HG02623 (cell line): ENCODE measurements around the gene EYA2.

Experiments
- ATAC-seq: cut with Tn5 transposase; IDR thresholded peaks from one replicate; pipeline ENCODE4 v1.9.1; 2021; ENCODE audit warnings: moderate library complexity; ENCODE audit not compliant: unreplicated experiment

Gene EYA2

DNA sequence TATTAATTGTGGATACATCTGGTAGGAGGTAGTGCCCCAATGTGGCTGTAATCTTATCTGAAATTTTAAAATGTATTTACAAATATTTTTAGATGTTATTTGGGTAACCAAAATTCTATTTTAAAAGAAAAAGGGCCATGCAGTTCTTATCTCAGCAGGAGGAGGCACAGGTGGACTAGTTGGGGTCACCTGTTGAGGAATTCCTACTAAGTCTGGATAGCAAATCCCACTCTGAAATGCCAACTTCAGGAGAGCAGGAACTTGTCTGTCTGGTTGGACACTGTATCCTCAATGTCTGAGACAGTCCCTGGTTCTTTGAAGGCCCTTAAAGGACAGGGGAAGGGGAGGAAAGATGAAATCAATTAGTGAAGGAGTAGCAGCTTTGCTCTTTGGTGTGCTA is 82.6 kb downstream of the EYA2 start:
- ATAC-seq = no peak

DNA sequence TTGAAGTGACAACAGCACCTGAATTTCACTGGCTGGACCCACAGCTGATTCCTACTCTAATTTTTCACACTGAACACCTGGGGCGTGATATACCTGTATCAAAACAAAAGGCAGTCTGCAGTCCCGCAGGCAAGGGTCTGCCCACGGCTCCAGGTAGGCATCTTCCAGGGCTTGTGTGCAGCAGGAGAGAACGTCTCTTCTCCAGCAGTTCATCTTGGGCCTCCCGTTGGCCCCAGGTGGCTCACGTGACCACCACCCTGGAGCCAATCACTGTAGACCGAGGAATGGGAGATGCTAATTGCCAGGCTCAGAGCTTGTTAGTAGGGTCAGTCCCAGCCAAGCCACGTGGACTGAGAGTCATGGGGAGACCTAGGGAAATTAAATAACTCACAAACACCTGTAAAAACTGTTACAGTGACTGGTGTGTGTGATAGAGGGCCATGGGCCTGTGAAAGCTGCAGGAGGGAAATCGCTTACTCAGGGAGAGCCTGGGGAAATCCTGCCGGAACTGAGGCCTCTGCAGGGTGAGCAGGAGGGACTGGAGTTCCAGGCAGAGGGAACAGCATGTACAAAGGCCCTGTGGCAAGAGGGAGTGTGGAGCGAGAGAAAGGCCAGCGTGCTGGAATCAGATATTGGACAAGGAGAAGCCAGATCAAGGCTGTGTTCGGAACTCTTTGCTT is 83.4 kb downstream of the EYA2 start:
- ATAC-seq = no peak

DNA sequence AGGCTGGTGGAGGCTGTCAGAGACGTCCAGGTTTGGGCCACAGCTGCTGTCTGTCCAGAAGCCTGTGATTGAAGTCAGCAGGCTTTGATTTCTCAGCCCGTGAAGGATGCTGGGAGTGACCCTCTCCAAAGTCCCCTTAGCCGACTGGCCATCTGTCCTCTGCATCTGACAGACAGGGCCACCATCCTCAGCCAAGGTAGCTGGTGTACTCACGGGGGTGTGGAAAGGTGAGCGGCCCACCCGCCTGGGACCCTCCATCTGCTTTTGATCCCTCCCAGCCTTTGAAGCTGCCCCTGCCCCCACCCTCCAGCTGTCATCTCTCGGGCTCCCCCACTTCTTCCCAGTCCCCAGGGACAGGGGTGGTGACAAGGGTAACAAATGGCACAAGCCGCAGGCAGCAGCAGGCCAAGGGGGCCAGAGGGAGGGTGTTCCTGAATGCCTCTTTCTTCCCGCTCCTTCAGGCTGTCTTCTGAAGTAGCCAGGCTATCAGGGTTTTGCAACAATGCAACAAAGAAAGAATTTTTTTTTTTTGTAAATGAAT is 84.4 kb downstream of the EYA2 start:
- ATAC-seq = no peak

DNA sequence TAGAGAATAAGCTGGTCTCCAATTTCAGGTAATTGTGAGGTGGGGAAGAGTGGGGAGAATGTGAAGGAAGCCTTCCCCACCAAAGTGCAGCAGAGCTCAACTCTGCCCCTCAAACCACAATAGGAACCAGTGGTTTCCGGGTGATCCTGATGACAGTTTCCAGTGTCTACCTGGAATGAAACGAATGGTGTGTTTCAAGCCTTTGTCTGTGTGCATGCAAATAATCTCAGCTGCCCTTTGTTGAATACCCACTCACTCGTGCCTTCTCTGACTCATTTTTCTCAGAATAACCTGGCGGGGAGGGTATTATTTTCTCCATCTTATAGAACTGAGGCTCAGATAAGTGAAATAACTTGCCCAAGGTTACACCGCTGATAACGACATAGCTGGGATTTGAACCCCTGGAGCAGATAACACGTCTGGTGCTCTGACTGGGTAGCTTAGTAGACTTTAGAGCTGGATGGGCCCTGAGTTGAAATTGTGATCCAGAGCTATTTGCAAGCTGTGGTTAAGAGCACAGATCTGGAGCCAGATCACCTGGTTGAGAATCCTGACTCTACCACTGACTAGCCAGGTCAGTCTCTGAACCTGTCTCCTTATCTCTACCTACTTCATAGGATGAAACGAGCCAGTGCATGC is 85.1 kb downstream of the EYA2 start:
- no peak for ATAC-seq

DNA sequence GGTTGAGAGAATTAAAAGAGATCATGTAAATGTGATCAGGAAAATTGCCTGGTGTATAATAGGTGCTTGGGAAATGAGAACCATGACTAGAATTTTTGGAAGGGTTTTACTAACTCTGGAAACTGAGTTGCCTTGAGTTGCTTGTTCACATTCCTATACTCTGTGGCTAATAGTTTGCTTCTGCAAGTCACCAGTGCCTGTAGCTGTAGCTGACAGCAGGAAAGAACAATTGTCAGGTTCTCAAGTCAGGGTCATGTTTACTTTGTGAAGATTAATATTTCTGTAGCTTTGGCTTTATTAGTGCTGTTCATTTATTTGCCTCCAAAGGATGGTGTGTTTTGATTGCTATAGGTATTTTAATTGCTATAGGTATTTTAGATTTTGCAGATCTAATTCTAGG is 86.5 kb downstream of the EYA2 start:
- ATAC-seq = no peak

DNA sequence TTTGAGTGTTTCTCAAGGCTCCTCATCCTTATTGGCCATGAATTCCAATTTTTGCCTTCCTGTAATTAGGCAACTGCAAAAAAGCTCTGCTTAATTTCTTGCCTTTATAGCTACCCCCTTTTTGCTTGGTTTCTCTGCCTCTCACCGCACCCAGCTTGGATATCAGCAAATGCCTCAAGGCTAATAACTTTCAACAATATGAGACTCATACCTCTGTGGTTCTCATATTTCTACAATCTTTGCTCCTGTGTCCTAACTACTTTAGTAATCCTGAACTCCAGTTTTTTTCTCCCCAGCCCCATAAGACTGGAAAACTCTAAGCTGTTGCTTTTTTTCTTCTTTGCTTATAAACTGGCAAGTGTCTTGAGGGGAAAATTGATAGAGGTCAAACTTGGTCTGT is 88.8 kb downstream of the EYA2 start:
- no peak for ATAC-seq

DNA sequence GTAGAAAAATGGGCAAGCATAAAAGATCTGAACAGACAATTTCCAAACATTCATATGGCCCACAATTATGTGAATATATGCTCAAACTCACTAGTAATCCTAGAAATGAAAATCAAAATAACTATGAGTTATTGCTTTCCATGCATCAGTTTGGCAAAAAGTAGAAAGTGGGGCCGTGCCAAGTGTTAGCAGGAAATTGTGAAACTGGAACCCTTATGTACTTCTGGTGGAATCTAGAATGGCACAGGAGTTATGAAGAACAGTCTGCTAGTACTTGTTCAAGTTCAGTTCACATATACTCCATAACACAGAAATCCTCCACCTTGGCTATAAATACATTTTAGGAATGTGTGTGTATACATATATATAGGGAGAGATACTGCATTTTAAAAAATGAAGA is 89.8 kb downstream of the EYA2 start:
- ATAC-seq = no peak

DNA sequence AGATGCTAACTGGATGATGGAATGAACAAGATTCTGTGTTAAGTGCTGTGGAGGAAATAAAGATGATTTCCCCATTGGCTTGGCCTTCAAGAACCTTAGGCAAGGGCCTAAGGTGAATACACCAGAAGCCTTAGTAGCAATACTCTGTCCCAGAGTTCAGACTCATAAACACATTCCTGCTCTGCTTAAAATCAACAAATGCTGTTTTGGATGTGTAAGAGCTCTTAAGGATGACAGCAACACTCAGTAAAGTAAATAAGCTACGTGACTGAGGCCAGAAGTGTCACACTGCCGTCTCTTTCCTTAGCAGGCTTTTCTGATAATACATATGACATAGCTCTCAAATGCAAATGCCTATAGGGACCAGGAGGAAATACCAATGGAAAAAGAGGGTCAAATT is 90.6 kb downstream of the EYA2 start:
- ATAC-seq = no peak

DNA sequence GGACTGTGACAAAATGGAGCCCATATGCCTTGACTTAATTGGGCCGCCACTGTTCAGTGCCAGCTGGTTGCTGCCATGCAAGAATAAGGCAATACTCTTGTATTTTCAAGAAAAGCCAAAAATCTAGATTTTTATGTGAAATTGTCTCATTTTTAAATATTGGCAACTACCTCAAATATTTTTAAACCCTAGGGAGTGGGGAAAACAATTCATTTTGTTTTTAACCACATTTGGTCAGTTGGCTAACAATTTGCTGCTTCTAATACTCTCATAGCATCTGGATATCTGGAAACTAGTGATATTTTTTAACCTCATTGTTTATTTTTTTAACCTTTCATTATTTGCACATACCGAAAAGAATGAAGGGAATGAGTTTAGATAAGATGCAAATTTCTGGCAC is 91.0 kb downstream of the EYA2 start:
- ATAC-seq = no peak

DNA sequence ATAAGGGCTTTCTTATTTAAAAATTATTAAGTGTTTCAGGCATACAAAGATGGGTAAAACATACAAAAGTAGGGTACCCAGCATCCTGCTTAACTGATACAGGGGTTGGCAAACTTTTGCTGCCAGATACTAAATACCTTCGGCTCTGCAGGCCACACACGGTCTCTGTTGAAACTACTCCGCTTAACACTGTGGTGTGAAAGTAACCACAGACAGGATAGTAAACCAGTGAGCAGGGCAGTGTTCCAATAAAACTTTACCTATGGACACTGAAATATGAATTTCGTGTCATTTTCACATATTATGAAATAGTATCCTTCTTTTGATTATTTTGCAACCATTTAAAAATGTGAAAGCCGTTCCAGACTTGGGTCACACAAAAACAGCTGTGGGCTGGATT is 92.4 kb downstream of the EYA2 start:
- ATAC-seq = no peak

DNA sequence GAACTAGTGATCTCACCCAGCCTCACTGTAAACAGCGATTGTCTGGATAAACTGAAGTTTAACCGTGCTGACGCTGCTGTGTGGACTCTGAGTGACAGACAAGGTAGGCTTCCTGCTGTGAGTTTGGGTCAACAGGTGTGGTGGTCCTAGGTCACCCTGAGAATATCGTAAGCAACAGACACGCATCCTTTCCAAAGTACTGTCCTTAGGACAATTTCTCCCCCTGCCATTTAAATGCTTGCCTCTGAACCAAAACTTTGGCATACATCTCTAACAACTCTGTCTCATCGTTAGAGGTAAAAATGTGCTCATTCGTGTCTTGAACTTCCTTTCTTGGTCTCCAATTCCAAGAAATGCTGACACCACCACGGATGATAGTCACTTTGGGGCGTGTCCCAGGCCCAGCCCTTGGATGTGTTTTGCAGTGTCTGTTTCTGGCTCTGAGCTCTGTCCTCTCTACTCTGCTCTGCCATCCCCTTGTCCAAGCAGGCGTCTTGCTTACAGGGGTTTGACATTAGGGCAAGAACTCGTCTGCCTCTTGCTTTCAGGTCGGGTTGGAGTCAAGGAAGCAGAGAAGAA is 95.5 kb downstream of the EYA2 start:
- no peak for ATAC-seq

DNA sequence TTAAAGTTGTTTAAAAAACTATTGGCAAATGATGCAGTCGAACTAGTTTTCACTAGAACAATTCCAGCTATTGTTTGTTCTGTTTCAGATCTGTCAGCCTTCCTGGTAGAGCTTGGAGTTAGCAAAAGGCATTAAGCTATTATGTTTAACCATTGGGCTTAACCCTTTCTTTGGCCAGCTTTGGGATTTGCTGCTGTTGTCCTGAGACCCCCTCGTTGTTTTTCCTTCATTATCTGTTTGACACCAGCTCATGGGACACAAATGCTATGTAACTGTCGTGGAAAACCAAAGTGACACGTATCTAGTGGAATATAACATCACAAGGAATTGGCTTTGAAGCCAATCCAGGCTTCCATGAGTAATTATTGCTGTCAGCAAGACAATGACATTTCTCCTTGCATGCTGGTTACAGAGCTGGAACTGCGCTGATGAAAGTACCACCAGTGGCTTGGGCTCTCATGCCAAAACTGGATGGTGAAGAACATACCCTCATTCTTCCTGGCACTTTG is 96.0 kb downstream of the EYA2 start:
- no peak for ATAC-seq

DNA sequence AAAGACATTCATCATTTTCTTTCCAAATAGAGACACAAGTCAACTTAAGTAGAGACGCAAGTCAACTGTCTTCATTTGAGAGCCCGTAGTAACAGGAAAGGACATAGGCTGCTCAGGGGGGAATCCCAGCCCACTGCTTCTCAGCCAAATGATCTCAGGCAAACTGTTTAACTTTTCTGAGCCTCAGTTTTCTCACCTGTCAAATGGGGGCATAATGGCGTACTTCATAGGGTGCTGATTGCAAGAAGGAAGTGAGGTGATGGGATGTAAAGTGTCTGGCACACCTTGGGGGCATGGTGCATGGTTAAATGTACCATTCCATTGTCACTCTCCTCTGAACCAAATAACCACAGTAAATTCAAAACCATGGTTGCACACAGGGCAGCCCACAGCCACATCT is 96.5 kb downstream of the EYA2 start:
- ATAC-seq = no peak

DNA sequence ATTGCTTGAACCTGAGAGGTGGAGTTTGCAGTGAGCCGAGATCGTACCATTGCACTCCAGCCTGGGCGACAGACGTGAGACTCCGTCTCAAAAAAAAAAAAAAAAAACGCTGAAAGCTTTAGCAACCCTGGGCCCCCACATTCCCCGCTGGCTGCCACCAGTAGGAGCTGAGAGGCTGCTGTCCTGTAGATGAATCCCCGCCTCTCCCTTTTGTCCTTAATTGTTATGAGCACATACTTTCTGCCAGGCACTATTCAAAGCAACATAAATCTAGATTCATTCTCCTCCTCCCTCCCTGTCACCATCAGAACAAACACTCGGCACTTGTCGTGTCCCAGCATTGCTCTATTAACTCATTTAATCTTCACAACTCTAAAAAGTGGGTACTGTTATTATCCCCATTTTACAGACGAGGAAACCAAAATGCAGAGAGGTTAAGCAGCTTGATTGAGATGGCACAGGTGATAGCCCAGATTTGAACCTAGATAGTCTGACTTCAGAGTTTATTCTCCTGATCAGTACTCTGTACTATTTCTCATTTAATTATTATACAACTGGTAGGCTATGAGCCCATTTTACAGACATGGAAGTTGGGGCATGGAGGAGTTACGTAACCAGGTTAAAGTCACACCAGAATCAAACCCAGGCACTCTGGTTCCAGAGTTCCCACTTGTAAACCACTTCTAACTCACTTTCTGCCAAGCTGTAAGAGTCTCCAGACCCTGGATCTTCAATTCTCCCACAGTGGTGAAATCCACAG is 97.4 kb downstream of the EYA2 start:
- no peak for ATAC-seq

DNA sequence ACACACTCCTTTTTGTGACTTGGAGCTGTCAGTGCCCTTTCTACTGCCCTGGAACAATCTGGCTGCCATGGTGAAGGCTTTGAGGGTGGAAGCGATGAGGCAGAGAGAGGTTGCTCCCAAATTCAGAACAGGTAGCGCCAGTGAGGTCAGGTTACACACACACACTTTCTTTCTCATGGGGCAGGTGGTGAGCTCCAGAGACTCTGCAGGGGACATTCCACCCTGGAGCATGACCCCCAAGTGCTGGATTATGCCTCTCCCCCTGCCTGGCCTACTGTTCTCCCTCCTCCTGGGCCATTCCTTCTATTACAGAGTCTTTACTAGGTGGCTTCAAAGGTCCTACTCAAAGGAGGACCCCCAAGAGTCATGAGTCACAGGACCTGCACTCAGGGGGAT is 98.0 kb downstream of the EYA2 start:
- no peak for ATAC-seq

DNA sequence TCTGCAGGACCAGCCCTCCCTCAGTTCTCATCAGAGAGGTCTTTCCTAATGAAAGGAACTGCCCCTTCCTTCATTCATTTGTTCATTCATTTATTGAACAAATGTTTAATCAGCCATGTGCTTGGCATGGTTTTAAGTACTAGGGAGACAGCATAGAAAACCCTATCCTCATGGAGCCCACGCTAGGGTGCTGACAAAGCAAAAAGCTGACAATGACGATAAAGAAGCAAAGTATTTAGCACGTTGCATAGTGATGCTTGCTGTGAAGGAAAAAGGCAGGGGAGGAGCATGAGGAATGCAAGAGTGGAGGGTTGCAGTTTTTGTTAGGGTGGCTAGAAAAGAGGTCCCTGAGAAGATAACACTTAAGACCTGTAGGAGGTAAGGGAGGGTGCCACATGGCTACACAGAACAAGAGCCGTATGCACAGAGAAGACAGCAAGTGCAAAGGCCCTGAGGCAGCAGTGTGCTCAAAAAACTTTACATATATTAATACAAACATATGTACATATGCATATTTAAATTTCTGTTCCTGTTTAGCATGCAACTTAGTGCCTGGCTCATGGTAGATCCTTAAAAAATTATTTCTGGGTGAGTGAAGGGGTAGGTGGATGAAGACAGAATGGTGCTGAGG is 98.9 kb downstream of the EYA2 start:
- ATAC-seq = no peak

DNA sequence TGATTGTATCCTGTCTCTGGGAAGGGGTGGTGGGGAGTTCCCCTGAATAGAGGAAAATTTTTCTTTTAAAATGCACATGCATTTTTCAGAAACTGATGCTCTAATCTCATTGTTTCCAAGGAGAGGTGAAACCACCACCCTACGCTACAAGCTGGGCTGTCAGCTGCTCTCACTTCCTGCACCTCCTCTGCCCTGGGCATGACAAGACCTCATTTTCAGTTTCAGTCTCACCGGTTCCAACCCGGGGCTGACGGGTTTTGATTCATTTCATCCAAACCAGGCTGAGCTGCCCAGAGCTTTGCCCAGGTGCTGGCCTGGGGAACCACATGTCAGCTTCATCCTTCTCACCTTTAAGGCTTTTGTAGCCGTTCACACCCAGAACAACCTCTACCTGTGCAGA is 99.7 kb downstream of the EYA2 start:
- peak; percentile 67 for ATAC-seq

DNA sequence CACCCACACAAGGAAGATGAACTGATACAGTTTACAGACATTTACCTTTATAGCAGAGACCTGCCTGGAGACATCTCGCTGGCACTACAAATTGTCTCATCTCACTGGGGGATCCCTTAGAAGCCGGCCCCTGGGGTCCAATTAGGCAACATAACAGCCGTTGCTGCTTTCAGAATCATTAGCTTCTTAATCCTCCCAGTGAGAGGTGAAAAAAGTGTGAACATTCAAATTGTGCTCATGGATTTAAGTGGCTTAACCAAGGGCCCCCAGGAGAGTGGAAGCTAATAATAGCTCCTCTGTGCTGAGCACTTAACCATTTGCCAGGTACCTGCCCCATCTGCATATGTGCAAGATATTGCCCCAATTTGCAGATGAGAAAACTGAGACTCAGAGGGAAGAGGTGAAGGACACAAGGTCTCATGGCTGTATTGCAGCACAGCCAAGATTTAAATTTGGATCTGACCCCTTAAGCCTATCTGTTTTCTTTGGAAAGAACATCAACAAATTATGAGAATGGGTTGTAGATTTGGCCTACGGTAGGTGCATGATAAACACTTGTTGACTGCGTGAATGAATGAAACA is 101.0 kb downstream of the EYA2 start:
- ATAC-seq = no peak

DNA sequence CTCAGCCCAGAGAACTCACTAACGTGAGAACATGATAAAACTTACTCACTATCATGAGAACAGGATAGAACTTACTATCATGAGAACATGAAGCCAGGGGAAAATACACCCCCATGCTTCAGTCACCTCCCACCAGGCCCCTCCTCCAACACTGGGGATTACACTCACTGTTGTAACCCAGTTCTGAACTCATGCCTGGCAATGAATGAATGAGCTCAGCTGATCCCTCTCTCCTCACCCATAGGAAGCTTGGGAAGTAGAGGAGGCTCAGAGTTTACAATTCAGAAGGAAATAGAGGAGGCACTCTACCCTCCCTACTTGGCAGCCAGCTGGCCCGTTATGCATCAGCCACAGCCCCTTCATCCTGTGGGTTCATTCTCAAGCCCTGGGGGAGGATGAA is 102.5 kb downstream of the EYA2 start:
- ATAC-seq = no peak

DNA sequence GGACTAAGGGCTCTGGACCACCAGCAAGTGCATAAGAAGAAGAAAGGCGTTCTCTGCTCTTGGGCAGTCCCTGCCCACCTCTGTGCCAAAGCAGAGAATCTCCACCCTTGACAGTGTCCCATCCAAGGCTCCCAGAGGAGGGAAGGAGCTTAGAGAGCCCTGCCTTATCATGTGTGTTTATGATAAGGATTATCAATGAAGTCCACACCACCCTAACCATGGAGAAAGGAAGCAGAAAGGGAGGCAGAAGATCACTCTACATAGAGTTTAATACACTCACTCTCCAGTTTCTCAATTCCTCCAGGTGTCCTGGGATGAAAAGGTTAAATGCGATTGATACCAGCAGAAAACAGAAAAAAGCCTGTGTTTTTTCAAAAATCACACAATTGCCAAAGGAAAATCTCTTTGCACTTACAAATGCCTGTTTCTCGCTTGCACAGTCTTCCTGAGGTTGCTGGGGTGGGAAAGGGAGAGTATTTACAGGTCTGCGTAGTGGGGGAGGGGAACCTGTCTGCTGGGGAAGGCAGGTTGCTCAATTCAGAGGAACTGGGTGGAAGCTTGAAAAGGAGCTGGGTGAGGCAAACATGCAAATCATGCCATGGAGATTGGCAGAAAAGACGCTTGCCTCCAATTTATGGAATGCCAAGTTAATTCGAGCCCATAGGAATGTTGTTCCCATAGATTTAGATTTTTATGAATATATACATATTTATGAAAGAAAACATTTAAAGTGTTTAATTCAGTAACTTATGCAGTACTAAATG is 104.0 kb downstream of the EYA2 start:
- no peak for ATAC-seq
